ENCODE data around the gene C1orf167.

Gene C1orf167

GRCh38 chr1:11764519-11764918 is 2.5 kb downstream of the C1orf167 start:
- no peak for DNase-seq (ENCODE audit: low read depth)

- no peak for DNase-seq (ENCODE audit: low read depth)
These were observed 3.9 kb downstream of the C1orf167 start for GRCh38 chr1:11765661-11766428.

GRCh38 chr1:11766429-11766776 is 4.4 kb downstream of the C1orf167 start:
- DNase-seq (ENCODE audit: low read depth) = no peak

GRCh38 chr1:11767922-11768704 is 6.1 kb downstream of the C1orf167 start:
- no peak for DNase-seq (ENCODE audit: low read depth)

- DNase-seq (ENCODE audit: low read depth) = no peak
These were observed 6.8 kb downstream of the C1orf167 start for GRCh38 chr1:11768821-11769220.

GRCh38 chr1:11769274-11769673 is 7.3 kb downstream of the C1orf167 start:
- no peak for DNase-seq (ENCODE audit: low read depth)

GRCh38 chr1:11770011-11770410 is 8.0 kb downstream of the C1orf167 start:
- DNase-seq (ENCODE audit: low read depth) = no peak

- no peak for DNase-seq (ENCODE audit: low read depth)
These were observed 9.6 kb downstream of the C1orf167 start for GRCh38 chr1:11771481-11772043.

GRCh38 chr1:11772458-11772857 is 10.5 kb downstream of the C1orf167 start:
- no peak for DNase-seq (ENCODE audit: low read depth)

- no peak for DNase-seq (ENCODE audit: low read depth)
These were observed 12.8 kb downstream of the C1orf167 start for GRCh38 chr1:11774753-11775152.

GRCh38 chr1:11777658-11778322 is 15.8 kb downstream of the C1orf167 start:
- DNase-seq (ENCODE audit: low read depth) = no peak

- no peak for DNase-seq (ENCODE audit: low read depth)
These were observed 16.3 kb downstream of the C1orf167 start for GRCh38 chr1:11778336-11778735.

GRCh38 chr1:11778844-11779623 is 17.0 kb downstream of the C1orf167 start:
- DNase-seq (ENCODE audit: low read depth) = no peak

- no peak for DNase-seq (ENCODE audit: low read depth)
These were observed 17.9 kb downstream of the C1orf167 start for GRCh38 chr1:11779715-11780379.

GRCh38 chr1:11780380-11781147 is 18.6 kb downstream of the C1orf167 start:
- DNase-seq (ENCODE audit: low read depth) = no peak

- no peak for DNase-seq (ENCODE audit: low read depth)
These were observed 19.3 kb downstream of the C1orf167 start for GRCh38 chr1:11781297-11781696.

- DNase-seq (ENCODE audit: low read depth) = no peak
These were observed 20.2 kb downstream of the C1orf167 start for GRCh38 chr1:11782127-11782708.

GRCh38 chr1:11783556-11783955 is 21.6 kb downstream of the C1orf167 start:
- DNase-seq (ENCODE audit: low read depth) = no peak

- DNase-seq (ENCODE audit: low read depth) = no peak
These were observed 22.4 kb downstream of the C1orf167 start for GRCh38 chr1:11784256-11784992.

All from activated T-cell treated with anti-CD3 and anti-CD28 coated beads for 1 hour (primary cell).